ENCODE results near the gene WDR64.
"Not testable (repeated sequence)": the region's sequence is repeated elsewhere in the genome, so short reads cannot be mapped to it uniquely, and the experiment has no call there.

WDR64 gene

GRCh38 chr1:241799416-241799815, 147.3 kb downstream of the WDR64 start:
- DNase-seq (ENCODE audit: low read depth in 2 of 2), result no peak

GRCh38 chr1:241800640-241801039, 148.6 kb downstream of the WDR64 start:
- no peak for DNase-seq (ENCODE audit: low read depth in 2 of 2)

DNA sequence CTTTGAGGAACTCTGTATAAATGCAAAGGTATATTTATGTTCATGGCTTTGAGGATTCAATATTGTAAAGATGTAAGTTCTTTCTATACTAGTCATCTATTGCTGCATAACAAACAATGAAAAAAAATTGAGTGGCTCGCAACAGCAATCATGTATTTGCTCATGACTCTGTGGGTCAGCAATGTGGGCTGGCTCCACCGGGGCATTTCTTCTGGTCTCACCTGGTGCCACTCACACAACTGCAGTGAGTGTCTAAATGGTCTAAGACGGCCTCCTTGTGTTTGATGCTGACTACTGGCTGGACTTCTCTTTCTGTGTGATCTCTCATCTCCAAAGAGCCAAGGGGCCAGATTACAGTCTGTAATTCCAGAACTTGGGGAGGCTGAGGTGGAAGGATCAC, 150.8 kb downstream of the WDR64 start:
- DNase-seq (ENCODE audit: low read depth in 2 of 2), result no peak

GRCh38 chr1:241804706-241805105, 152.6 kb downstream of the WDR64 start:
- DNase-seq (ENCODE audit: low read depth in 2 of 2), result not testable (repeated sequence)

DNA sequence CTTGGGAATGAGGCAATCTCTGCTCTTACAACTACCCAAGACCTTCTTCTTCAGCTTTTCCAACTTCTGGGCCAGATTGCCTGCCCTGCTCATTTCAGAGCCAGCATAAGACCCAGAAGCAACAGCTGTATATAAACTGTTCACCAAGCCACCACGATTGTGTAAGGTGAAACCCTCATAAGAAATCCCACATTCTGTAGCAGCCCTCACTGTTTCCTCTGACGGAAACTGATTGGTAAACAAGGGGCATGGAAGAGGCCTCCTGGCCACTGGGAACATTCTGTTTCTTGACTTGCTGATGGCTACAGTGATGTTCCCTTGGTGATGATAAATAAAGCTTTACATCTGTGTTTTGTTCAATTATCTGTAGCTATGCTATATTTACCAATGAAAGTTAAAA, 156.2 kb downstream of the WDR64 start:
- DNase-seq (ENCODE audit: low read depth in 2 of 2), result no peak

DNA sequence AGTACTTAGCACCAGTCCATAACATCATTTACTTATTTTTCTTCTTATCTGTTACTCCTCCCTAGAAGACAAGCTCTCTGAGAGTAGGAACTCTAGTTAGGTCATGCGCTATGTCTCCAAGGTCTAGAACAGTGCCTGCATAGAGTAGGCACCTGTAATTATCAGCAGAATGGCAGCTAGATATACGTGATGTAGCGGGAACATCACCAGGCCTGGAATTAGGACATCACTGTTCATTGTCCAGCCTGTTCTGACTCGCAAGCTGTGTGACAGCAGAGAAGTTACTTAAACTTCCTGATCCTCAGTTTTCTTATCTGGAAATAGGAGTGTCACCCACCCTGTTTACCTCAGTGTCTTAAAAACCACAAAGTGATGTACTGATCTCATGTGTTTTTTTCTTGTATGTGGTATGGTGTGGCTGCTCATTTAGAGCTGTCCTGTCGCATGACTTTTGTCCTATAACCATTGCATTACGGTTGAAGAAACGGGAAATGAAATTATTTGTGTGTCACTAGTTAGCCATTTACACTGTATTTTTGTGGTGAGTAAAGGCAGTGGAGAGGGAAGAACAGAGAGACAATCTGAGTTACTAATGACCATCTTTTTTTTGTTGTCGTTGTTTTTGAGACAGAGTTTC, 158.8 kb downstream of the WDR64 start:
- DNase-seq (ENCODE audit: low read depth in 2 of 2), result no peak

- no peak for DNase-seq (ENCODE audit: low read depth in 2 of 2)
These were observed 161.8 kb downstream of the WDR64 start for GRCh38 chr1:241813768-241814320.

DNA sequence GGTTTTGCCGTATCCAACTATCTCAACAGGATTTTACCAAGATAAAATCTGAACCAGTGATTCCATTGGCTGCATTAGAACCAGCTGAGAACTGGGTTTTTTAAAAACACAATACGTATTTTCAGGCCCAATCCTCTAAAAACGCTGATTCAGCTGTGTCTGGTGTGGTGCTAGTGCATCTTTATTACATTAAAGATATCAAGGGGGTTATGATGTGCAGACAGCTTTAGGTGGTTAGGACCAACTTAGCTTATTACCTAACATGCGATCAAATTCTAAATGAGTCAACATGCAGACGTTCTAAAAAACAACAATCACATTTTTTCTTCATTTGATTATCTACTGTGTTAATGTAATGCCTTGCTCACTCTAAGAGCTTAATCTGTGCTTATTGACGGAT, 163.9 kb downstream of the WDR64 start:
- no peak for DNase-seq (ENCODE audit: low read depth in 2 of 2)

DNA sequence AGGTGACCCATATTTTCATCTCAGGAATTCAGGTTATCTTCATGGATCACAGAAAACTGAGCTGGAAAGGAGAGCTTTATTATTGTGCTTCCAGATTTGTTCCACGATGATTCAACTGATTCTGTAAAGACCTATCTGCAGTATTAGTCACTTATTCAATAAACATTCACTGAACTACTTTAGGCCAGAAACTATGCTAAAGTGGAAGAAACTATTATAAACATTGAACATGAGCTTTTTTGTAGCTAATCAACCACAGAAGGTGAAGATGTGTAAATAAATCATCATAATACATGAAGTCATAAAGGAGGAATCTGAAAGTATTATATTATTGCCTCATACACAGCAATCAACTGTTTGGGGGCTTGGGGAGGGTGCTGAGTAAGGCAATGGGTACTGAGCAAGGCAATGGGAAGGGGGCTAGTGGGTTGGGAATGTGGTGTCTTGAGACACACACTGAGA, 165.3 kb downstream of the WDR64 start:
- no peak for DNase-seq (ENCODE audit: low read depth in 2 of 2)

DNA sequence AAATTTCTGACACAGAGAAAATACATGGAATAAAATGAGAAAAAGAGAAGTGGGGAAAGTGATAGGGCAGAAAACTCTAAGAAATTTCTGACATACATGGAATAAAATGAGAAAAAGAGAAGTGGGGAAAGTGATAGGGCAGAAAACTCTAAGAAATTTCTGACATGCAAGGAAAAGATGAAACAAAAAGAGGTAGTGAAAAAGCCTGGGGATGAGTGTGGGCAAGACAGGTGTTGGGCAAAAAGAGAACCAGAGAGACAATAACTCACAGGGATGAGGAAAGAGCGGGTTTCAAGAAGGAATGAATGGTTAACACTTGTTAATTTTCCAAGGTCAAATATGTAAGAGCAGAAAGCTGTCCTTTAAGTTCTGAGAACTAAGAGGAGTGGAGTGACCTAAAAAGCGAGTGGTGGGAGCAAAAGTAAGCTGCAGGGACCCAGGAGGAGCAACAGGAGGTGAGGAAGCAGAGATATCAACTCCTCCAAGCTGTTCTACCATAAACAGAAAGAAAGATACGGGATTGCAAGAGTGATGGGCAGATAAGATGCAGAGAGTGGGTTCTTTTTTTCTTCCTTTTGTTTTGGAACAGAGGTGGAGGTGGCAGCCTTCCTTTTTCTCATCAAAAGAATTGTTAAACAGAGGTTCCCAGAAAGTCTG, 166.0 kb downstream of the WDR64 start:
- DNase-seq (ENCODE audit: low read depth in 2 of 2), result no peak

DNA sequence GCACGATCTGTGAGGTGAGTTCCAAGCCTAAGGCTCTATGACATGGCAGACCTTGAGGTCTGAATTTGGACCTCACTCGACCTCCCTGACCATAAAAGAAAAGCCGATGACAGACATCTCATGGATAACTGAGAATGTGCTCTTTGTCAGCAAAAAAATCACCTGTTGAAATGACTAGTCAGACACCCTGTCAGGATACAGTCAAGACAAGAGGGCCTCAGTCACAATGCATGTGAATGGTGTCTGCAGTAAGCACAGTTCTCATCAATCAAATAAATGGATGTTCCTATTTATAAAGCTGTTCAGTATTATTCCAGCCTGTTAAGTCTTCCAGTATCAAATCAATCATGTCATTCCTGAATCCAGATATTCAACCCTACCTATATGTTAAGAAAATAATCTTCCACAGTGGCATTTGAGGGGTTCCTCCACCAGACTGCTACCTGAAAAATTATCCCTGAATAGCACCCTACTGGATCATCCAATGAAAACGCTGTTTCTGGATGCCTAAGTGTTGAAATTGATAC, 167.3 kb downstream of the WDR64 start:
- no peak for DNase-seq (ENCODE audit: low read depth in 2 of 2)

GRCh38 chr1:241821363-241821762, 169.3 kb downstream of the WDR64 start:
- DNase-seq (ENCODE audit: low read depth in 2 of 2), result no peak

- DNase-seq (ENCODE audit: low read depth in 2 of 2), result no peak
These were observed 170.8 kb downstream of the WDR64 start for GRCh38 chr1:241822846-241823245.

DNA sequence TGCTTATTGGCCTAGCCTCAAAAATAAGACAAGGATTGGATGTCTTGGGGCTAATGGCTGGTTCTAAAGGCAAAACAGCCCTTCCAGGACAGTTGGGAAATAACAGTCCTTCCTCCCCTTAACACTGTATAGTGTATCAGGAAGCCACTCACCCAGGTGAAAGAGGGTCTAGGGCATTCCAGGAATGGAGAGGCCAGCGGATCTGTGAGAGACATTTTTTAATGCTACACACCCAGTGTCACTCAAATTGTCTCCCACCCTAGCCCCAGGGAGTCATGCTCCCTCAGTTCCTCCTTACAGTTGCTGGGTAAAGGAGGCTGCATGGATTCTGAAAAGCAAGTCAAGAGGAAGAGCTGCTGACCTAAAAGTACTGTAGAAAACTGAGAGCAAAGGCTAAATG, 171.8 kb downstream of the WDR64 start:
- DNase-seq (ENCODE audit: low read depth in 2 of 2), result no peak

GRCh38 chr1:241825581-241825980, 173.5 kb downstream of the WDR64 start:
- DNase-seq (ENCODE audit: low read depth in 2 of 2), result no peak

- not testable (repeated sequence) for DNase-seq (ENCODE audit: low read depth in 2 of 2)
These were observed 174.5 kb downstream of the WDR64 start for GRCh38 chr1:241826613-241827012.

DNA sequence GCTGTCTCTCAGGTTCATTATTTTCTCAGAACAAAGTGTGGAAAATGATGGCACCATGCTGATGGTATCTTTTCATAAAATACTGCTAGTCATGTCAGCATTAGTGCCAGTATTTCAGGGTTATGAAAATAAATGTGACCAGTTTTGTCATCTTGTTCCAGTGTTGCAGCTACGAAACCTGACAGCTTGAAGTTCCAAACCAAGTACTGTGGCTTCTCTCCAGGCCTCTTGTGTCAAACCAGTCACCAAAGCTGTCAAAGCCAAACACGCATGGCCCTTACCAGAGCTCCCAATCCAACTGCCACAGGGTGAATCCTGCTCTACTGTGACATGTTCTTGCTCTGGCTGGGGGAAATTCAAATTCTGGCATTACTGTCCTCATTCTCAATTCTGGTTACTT, 175.2 kb downstream of the WDR64 start:
- DNase-seq (ENCODE audit: low read depth in 2 of 2), result no peak

GRCh38 chr1:241828463-241829021, 176.5 kb downstream of the WDR64 start:
- DNase-seq (ENCODE audit: low read depth in 2 of 2), result no peak

- no peak for DNase-seq (ENCODE audit: low read depth in 2 of 2)
These were observed 177.4 kb downstream of the WDR64 start for GRCh38 chr1:241829468-241829867.

DNA sequence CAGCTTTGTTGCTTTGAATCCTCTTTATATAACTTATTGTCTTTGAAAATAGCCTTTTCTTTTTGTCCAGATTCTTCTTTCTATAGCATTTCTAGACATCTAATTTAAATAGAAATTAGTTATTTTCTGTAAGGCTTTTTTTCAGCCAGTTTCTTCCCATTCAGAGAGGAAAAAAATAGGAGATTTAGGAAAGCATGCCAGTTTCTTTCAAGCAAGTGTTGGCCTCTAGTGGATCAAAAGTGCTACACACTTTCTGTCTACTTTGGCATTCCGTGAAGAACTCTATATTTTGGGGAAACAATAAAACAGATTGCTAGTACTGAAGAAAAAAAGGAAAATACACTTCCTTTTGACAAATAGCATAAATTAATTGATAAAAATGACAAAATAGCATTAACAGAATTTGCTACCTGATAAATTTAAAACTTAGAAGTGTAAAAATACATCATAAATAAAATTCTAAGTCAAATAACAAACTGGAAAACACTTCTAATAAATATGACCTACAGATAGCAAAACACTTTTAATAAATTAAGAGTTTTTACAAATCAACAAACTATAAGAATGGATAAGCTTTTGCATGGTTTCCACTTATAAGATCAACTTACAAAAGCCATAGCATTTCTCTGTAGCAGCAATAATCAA, 182.8 kb downstream of the WDR64 start:
- DNase-seq (ENCODE audit: low read depth in 2 of 2), result no peak

GRCh38 chr1:241836941-241837340, 184.9 kb downstream of the WDR64 start:
- DNase-seq (ENCODE audit: low read depth in 2 of 2), result no peak

DNA sequence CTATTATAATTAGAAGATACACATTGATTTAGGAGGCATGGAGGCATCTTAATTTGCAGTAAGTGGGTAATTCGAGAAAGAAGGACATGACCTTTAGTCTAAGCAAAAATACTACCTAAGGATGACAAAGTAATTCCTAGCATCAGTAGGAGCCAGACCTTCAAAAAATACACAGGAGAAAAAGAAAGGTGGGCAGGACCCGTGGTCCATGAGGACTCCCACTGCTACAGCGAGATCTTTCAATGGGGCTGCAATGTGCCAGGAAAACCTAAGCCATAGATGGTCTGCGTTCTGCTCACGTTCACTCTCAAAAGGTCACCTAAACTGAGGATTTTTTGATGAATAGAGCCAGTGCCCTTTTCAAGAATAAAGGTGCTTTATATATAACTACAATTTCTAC, 185.3 kb downstream of the WDR64 start:
- no peak for DNase-seq (ENCODE audit: low read depth in 2 of 2)
